Endometrial microvascular endothelial cells (primary cell): ENCODE data around the gene LRP1B. TPM values are rescaled to one million over a fixed set of nuclear protein-coding genes. Genes with fewer than 3 reads are reported as not detected.

Experiments used
- in situ Hi-C: cut with HindIII; loops from 2 replicates; pipeline ENCODE4 v1.10.0; 2017; ENCODE audit warnings: low sequenced_read_pairs, low pct_unique_long_range_greater_than_20kb; ENCODE audit errors: inconsistent ontology term
- total RNA-seq: library from RNA; depleted of rRNA; stranded (reverse); fragments of >200 nt; gene quantifications from one replicate; pipeline ENCODE4 v1.2.3, GENCODE V29; 2015; ENCODE audit errors: inconsistent ontology term

LRP1B gene
- total RNA-seq, 1 donor from 2014 or later, result not detected

GRCh38 chr2:142048581-142048980, 82.2 kb downstream of the LRP1B start:
- in situ Hi-C loops, result no loop called here

- in situ Hi-C loops, result no loop called here
Observed at GRCh38 chr2:142045641-142046040, 85.2 kb downstream of the LRP1B start.

GRCh38 chr2:142044197-142044596, 86.6 kb downstream of the LRP1B start:
- in situ Hi-C loops, result no loop called here

GRCh38 chr2:142042536-142043199, 88.1 kb downstream of the LRP1B start:
- in situ Hi-C loops, result no loop called here

GRCh38 chr2:142041996-142042395, 88.8 kb downstream of the LRP1B start:
- in situ Hi-C loops, result no loop called here

GRCh38 chr2:142041105-142041504, 89.7 kb downstream of the LRP1B start:
- in situ Hi-C loops, result no loop called here

GRCh38 chr2:142040556-142040955, 90.3 kb downstream of the LRP1B start:
- in situ Hi-C loops, result no loop called here

- in situ Hi-C loops, result no loop called here
Observed at GRCh38 chr2:142038826-142039225, 92.0 kb downstream of the LRP1B start.

- in situ Hi-C loops, result no loop called here
Observed at GRCh38 chr2:142037744-142038143, 93.1 kb downstream of the LRP1B start.

GRCh38 chr2:142037066-142037465, 93.8 kb downstream of the LRP1B start:
- in situ Hi-C loops, result no loop called here

- in situ Hi-C loops, result no loop called here
Observed at GRCh38 chr2:142033393-142033792, 97.4 kb downstream of the LRP1B start.

- in situ Hi-C loops, result no loop called here
Observed at GRCh38 chr2:142031656-142032055, 99.2 kb downstream of the LRP1B start.

- in situ Hi-C loops, result no loop called here
Observed at GRCh38 chr2:142030735-142031134, 100.1 kb downstream of the LRP1B start.

- in situ Hi-C loops, result no loop called here
Observed at GRCh38 chr2:142029974-142030373, 100.8 kb downstream of the LRP1B start.

GRCh38 chr2:142025394-142025793, 105.4 kb downstream of the LRP1B start:
- in situ Hi-C loops, result no loop called here

GRCh38 chr2:142020368-142020767, 110.4 kb downstream of the LRP1B start:
- in situ Hi-C loops, result no loop called here

GRCh38 chr2:142014536-142014935, 116.3 kb downstream of the LRP1B start:
- in situ Hi-C loops, result no loop called here

- in situ Hi-C loops, result no loop called here
Observed at GRCh38 chr2:142012797-142013196, 118.0 kb downstream of the LRP1B start.

GRCh38 chr2:142010477-142011270, 120.1 kb downstream of the LRP1B start:
- in situ Hi-C loops, result no loop called here

- in situ Hi-C loops, result no loop called here
Observed at GRCh38 chr2:142008135-142008744, 122.6 kb downstream of the LRP1B start.
